ENCODE data around the gene SLC35E2B. TPM values are rescaled to one million over a fixed set of nuclear protein-coding genes. Genes with fewer than 3 reads are reported as not detected.

The SLC35E2B gene
- total RNA-seq, 2 donors from 2014 or later, result 30.6 to 56.7 TPM

- TF ChIP-seq POLR2A (IDR thresholded peaks at IDR 0.05) (no peak), CTCF (IDR thresholded peaks at IDR 0.05) (no peak)
- 84 to 88% methylated on average over 16 to 28 of the region's 28 CpGs for WGBS, 2 donors
- intact Hi-C loops (cut with DNase I), result no loop called here
- ATAC-seq (no peak), DNase-seq (no peak)
- H3K27me3 ChIP-seq, result no peaks in the 10 kb centered on the region
- H3K9me3 ChIP-seq, result no peaks in the 10 kb centered on the region
- H3K4me3 ChIP-seq, result no peak overlapping the region
- H3K4me1 ChIP-seq, result peaks cover 13% of the 10 kb centered on the region
- no peak overlapping the region for H3K27ac ChIP-seq
- H3K36me3 ChIP-seq (replicated peaks in 1 of 2; ENCODE audit: insufficient read depth in 1 of 2, low read depth in 2 of 2), result no peaks in the 10 kb centered on the region
Measured at GRCh38 chr1:1684031-1684681, 8.4 kb downstream of the SLC35E2B start.

DNA sequence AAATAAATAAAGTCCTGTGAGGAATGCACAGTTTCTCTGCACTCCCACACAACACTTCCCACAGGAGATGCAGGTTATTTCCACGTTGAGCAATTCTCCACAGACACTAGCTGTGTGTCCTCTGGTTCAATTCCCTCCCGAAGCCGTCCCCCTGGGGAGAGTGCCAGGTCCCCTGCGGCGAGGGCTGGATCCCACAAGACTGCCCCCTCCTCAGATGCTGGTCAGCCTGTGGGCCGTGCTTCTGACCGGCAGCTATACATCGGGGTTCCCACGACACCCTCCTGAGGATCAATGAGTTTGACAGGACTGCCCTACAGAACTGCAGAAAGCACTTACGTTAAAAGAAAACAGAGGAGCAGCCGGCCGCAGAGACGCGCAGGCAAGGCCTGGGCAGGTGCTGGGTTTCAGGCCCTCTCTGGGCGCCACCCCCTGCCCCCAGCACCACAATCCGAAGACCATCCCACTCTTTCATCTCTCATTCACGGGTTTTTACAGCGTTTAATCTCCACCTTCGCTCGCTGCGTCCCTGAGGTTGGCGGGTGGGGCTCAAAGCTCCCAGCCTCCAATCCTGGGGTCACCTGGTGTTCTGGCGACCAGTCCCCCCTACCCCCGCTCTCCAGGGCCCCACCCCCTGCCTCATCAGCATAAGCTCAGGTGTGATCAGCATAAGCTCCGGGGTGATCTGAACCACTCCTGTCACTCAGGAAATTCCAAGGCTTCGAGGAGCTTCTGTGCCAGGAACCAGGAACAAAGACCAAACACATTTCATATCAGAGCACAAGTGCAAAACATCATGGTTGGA lies 9.3 kb downstream of the SLC35E2B start:
- H3K9me3 ChIP-seq, result no peaks in the 10 kb centered on the region
- H3K4me1 ChIP-seq, result peaks cover 22% of the 10 kb centered on the region
- H3K4me3 ChIP-seq, result no peak overlapping the region
- DNase-seq, result no peak
- TF ChIP-seq POLR2A (IDR thresholded peaks at IDR 0.05), result no peak
- TF ChIP-seq CTCF (IDR thresholded peaks at IDR 0.05), result no peak
- peak overlapping the region in 1 of 4 donors; percentile 0 for H3K27ac ChIP-seq
- ATAC-seq, result no peak
- no peaks in the 10 kb centered on the region for H3K36me3 ChIP-seq (replicated peaks in 1 of 2; ENCODE audit: insufficient read depth in 1 of 2, low read depth in 2 of 2)
- H3K27me3 ChIP-seq, result no peaks in the 10 kb centered on the region
- WGBS, 2 donors, result 65 to 81% methylated on average over 26 of the region's 26 CpGs
- intact Hi-C loops (cut with DNase I), result no loop called here

DNA sequence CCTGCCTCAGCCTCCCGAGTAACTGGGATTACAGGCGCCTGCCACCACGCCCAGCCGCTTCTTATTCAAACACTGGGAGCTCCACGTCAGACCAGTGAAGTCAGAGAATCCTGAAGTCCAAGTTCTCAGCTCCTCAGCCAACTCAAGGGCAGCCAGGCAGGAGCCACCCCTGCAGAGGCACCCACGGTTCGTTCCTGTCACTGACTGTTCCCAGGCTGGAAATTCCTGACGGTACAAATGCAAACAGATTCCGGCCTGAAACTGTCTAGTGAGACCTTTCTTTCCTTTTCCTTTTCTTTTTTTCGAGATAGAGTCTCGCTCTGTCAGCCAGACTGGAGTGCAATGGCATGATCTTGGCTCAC lies 11.7 kb downstream of the SLC35E2B start:
- peaks cover 24% of the 10 kb centered on the region for H3K4me1 ChIP-seq
- 45 to 57% methylated on average over 11 of the region's 11 CpGs for WGBS, 2 donors
- no peak for ATAC-seq
- H3K4me3 ChIP-seq, result no peak overlapping the region
- H3K9me3 ChIP-seq, result no peaks in the 10 kb centered on the region
- H3K36me3 ChIP-seq (replicated peaks in 1 of 2; ENCODE audit: insufficient read depth in 1 of 2, low read depth in 2 of 2), result no peaks in the 10 kb centered on the region
- DNase-seq, result peak in 2 of 4 donors; percentile 27 to 41
- no peaks in the 10 kb centered on the region for H3K27me3 ChIP-seq
- intact Hi-C loops (cut with DNase I), result no loop called here
- TF ChIP-seq POLR2A (IDR thresholded peaks at IDR 0.05) (no peak), CTCF (IDR thresholded peaks at IDR 0.05) (no peak)
- no peak overlapping the region for H3K27ac ChIP-seq

DNA sequence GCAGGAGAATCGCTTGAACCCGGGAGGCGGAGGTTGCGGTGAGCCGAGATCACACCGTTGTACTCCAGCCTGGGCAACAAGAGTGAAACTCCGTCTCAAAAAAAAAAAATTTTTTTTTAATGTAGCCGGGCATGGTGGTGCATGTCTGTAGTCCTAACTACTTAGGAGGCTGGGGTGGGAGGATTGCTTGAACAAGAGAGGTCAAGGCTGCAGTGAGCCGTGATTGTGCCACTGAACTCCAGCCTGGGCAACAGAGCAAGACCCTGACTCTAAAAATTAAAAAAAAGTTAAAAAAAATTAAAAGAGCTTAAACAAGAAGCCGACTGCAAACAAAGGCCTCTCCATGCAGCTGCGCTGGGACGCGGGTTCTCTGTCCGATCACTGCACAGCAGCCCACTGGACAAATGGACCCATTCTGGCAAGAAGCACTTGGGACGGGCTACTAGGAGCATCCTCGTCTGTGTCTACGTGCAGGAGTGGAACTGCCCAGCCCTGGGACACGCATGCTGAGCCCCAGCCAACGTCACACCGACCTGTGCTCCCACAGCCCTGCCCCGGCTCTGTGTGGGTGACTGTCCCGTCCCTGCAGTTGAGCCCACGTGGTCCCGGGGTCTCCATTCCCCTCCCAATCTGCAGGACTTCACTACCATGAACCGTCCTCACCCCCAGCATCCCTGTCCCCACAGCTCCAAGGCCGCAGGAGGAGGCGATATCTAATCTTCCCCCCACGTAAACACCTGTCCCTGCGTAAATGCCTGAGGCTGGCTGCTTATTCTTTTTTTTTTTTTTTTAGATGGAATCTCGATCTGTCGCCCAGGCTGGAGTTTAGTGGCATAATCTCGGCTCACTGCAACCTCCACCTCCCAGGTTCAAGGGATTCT lies 12.3 kb downstream of the SLC35E2B start:
- H3K4me3 ChIP-seq, result no peak overlapping the region
- TF ChIP-seq CTCF (IDR thresholded peaks at IDR 0.05) (no peak), POLR2A (IDR thresholded peaks at IDR 0.05) (no peak)
- DNase-seq (no peak), ATAC-seq (no peak)
- H3K27me3 ChIP-seq, result no peaks in the 10 kb centered on the region
- H3K27ac ChIP-seq, result no peak overlapping the region
- intact Hi-C loops (cut with DNase I), result no loop called here
- H3K36me3 ChIP-seq (replicated peaks in 1 of 2; ENCODE audit: insufficient read depth in 1 of 2, low read depth in 2 of 2), result no peaks in the 10 kb centered on the region
- 69 to 80% methylated on average over 32 of the region's 32 CpGs for WGBS, 2 donors
- H3K4me1 ChIP-seq, result peaks cover 24% of the 10 kb centered on the region
- H3K9me3 ChIP-seq, result no peaks in the 10 kb centered on the region

All from body of pancreas (tissue), 4 donors.